ENCODE results near the gene PIGH.
"Not testable (repeated sequence)": the region's sequence is repeated elsewhere in the genome, so short reads cannot be mapped to it uniquely, and the experiment has no call there.

Gene PIGH

GRCh38 chr14:67549734-67550133, 50.3 kb downstream of the PIGH start:
- POLR2A ChIA-PET = interaction anchor here (2.8 kb wide), 1 partner anchor 17 kb away, joined by 8 read pairs; the partner anchor contains the start of gene PLEKHH1
- no peak for DNase-seq (ENCODE audit: extremely low spot score)
- TF ChIP-seq SP1 (IDR thresholded peaks at IDR 0.05) (no peak), L3MBTL2 (conservative IDR thresholded peaks at IDR 0.05) (no peak), BHLHE40 (IDR thresholded peaks at IDR 0.05; ENCODE audit: borderline replicate concordance) (no peak), SUZ12 (IDR thresholded peaks at IDR 0.05) (no peak), FOXA1 (IDR thresholded peaks at IDR 0.05) (no peak), CTBP1 (IDR thresholded peaks at IDR 0.05; ENCODE audit: borderline replicate concordance) (no peak), TARDBP (IDR thresholded peaks at IDR 0.05) (no peak), FOXM1 (IDR thresholded peaks at IDR 0.05; ENCODE audit: borderline replicate concordance) (no peak), ELF4 (IDR thresholded peaks at IDR 0.05) (no peak), FOXK2 (IDR thresholded peaks at IDR 0.05) (no peak)
- TF ChIP-seq, protein P1, sequence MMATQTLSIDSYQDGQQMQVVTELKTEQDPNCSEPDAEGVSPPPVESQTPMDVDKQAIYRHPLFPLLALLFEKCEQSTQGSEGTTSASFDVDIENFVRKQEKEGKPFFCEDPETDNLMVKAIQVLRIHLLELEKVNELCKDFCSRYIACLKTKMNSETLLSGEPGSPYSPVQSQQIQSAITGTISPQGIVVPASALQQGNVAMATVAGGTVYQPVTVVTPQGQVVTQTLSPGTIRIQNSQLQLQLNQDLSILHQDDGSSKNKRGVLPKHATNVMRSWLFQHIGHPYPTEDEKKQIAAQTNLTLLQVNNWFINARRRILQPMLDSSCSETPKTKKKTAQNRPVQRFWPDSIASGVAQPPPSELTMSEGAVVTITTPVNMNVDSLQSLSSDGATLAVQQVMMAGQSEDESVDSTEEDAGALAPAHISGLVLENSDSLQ (IDR thresholded peaks at IDR 0.05) = no peak
- CTCF ChIA-PET = interaction anchor here (0.8 to 0.9 kb wide), 2 partner anchors 19 to 23 kb away, joined by 3 to 4 read pairs; no protein-coding TSS in a partner anchor

DNA sequence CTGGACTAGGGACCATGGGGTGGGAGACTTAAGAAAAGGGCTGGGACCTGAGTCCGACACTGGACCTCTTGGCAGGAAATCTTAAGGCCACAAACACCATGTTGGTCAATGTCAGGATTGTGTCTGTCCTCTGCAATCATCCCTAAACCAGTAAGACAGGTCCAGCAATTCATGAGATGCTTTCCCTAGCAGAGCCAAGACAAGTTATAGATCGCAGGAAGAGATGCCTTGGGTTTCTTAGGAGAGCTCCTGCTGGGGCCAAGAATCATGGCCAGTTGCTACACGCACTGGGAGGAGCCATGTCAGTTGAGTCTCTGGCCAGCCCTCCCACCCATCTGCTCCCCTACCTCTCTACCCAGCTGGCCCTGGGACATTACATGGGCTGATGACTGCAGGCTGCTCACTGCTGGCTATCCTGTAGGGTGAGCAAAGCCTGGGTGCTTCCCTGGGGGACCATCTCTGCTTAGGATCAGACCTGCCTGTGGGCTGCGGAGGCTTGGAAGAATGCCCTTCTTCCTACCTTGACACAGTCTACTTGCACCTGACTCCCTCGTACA, 52.8 kb downstream of the PIGH start:
- CTCF ChIA-PET = interaction anchor here (0.6 kb wide), 1 partner anchor 32 kb away, joined by 3 read pairs; no protein-coding TSS in a partner anchor
- TF ChIP-seq NFRKB (IDR thresholded peaks at IDR 0.05) (no peak), FOXM1 (IDR thresholded peaks at IDR 0.05; ENCODE audit: borderline replicate concordance) (no peak), FOXA1 (IDR thresholded peaks at IDR 0.05) (no peak), HDGF (IDR thresholded peaks at IDR 0.05; ENCODE audit: borderline replicate concordance) (no peak), LEF1 (IDR thresholded peaks at IDR 0.05; ENCODE audit: borderline replicate concordance) (no peak), ELF4 (IDR thresholded peaks at IDR 0.05) (no peak), SP1 (IDR thresholded peaks at IDR 0.05) (no peak), TARDBP (IDR thresholded peaks at IDR 0.05) (no peak), ARNT (IDR thresholded peaks at IDR 0.05) (no peak), SUZ12 (IDR thresholded peaks at IDR 0.05) (no peak), CTBP1 (IDR thresholded peaks at IDR 0.05; ENCODE audit: borderline replicate concordance) (no peak), BHLHE40 (IDR thresholded peaks at IDR 0.05; ENCODE audit: borderline replicate concordance) (no peak), L3MBTL2 (conservative IDR thresholded peaks at IDR 0.05) (no peak)
- TF ChIP-seq, protein P1 (IDR thresholded peaks at IDR 0.05) = no peak
- DNase-seq (ENCODE audit: extremely low spot score) = no peak
- POLR2A ChIA-PET = no interaction called here

DNA sequence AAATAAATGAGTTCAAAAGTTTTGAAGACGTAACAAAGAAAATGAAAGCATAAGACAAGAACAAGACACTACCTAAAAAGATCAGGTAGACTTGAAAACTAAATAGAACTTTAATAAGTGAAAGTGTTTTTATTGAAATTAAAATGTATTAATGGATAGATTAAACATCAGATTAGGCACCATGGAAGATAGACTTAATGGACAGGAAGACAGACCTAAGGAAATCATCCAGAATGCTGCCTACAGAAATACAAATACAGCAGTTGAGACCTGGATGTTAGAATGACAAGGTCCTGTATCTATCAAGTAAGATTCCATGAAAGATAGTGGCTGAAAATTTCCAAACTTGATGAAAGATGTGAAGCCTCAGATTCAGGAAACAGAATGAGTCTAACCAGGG, 55.5 kb downstream of the PIGH start:
- no peak for DNase-seq (ENCODE audit: extremely low spot score)
- TF ChIP-seq NFRKB (IDR thresholded peaks at IDR 0.05) (no peak), TARDBP (IDR thresholded peaks at IDR 0.05) (no peak), FOXK2 (IDR thresholded peaks at IDR 0.05) (no peak), ELF4 (IDR thresholded peaks at IDR 0.05) (no peak), BHLHE40 (IDR thresholded peaks at IDR 0.05; ENCODE audit: borderline replicate concordance) (no peak), SP1 (IDR thresholded peaks at IDR 0.05) (no peak), LEF1 (IDR thresholded peaks at IDR 0.05; ENCODE audit: borderline replicate concordance) (no peak), ARNT (IDR thresholded peaks at IDR 0.05) (no peak), HDGF (IDR thresholded peaks at IDR 0.05; ENCODE audit: borderline replicate concordance) (no peak), SUZ12 (IDR thresholded peaks at IDR 0.05) (no peak), L3MBTL2 (conservative IDR thresholded peaks at IDR 0.05) (no peak), FOXM1 (IDR thresholded peaks at IDR 0.05; ENCODE audit: borderline replicate concordance) (no peak), ZNF384 (IDR thresholded peaks at IDR 0.05) (no peak), FOXA1 (IDR thresholded peaks at IDR 0.05) (no peak), CTBP1 (IDR thresholded peaks at IDR 0.05; ENCODE audit: borderline replicate concordance) (no peak)
- TF ChIP-seq, protein P1 (IDR thresholded peaks at IDR 0.05) = no peak
- POLR2A ChIA-PET = no interaction called here
- CTCF ChIA-PET = interaction anchor here (0.6 to 1.3 kb wide), 2 partner anchors 18 to 76 kb away, joined by 3 read pairs; no protein-coding TSS in a partner anchor

DNA sequence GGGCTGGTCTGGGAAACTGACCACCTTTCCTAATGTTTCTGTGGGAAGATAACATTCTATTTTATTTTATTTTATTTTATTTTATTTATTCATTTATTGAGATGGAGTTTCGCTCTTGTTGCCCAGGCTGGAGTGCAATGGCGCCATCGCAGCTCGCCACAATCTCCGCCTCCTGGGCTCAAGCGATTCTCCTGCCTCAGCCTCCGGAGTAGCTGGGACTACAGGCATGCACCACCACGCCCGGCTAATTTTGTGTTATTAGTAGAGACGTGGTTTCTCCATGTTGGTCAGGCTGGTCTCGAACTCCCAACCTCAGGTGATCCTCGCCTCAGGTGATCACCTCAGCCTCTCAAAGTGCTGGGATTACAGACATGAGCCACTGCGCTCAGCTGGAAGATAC, 57.4 kb downstream of the PIGH start:
- POLR2A ChIA-PET = interaction anchor here (1.0 kb wide), 1 partner anchor 15 kb away, joined by 3 read pairs; no protein-coding TSS in a partner anchor
- DNase-seq (ENCODE audit: extremely low spot score) = not testable (repeated sequence)

GRCh38 chr14:67541448-67542387, 58.4 kb downstream of the PIGH start:
- CTCF ChIA-PET = interaction anchor here (1.2 to 1.4 kb wide), 2 partner anchors 15 to 24 kb away, joined by 3 to 8 read pairs; no protein-coding TSS in a partner anchor
- POLR2A ChIA-PET = interaction anchor here (1.0 to 1.3 kb wide), 2 partner anchors 9 to 16 kb away, joined by 3 to 4 read pairs; partner anchors contain the start of gene PLEKHH1
- TF ChIP-seq SP1 (IDR thresholded peaks at IDR 0.05) (no peak), FOXK2 (IDR thresholded peaks at IDR 0.05) (no peak), NFRKB (IDR thresholded peaks at IDR 0.05) (no peak), ZNF384 (IDR thresholded peaks at IDR 0.05) (no peak), TARDBP (IDR thresholded peaks at IDR 0.05) (no peak), ARNT (IDR thresholded peaks at IDR 0.05) (no peak), FOXM1 (IDR thresholded peaks at IDR 0.05; ENCODE audit: borderline replicate concordance) (no peak), LEF1 (IDR thresholded peaks at IDR 0.05; ENCODE audit: borderline replicate concordance) (no peak), SUZ12 (IDR thresholded peaks at IDR 0.05) (no peak), CTBP1 (IDR thresholded peaks at IDR 0.05; ENCODE audit: borderline replicate concordance) (no peak), FOXA1 (IDR thresholded peaks at IDR 0.05) (no peak), ELF4 (IDR thresholded peaks at IDR 0.05) (no peak), HDGF (IDR thresholded peaks at IDR 0.05; ENCODE audit: borderline replicate concordance) (no peak), BHLHE40 (IDR thresholded peaks at IDR 0.05; ENCODE audit: borderline replicate concordance) (no peak), L3MBTL2 (conservative IDR thresholded peaks at IDR 0.05) (no peak)
- TF ChIP-seq, protein P1 (IDR thresholded peaks at IDR 0.05) = no peak
- DNase-seq (ENCODE audit: extremely low spot score) = no peak

More for the DNA sequence above, 57.4 kb downstream of the PIGH start:
- CTCF ChIA-PET = interaction anchor here (1.4 kb wide), 1 partner anchor 23 kb away, joined by 3 read pairs; no protein-coding TSS in a partner anchor
